Measurements from ENCODE around the gene BRINP3.

The BRINP3 gene

GRCh38 chr1:190205713-190206112 lies 272.0 kb downstream of the BRINP3 start:
- no peak for DNase-seq
- intact Hi-C loops (cut with DNase I), result no loop called here

- no peak for DNase-seq
- intact Hi-C loops (cut with DNase I), result no loop called here
Observed at GRCh38 chr1:190196020-190196419, 281.6 kb downstream of the BRINP3 start.

- DNase-seq, result no peak
- intact Hi-C loops (cut with DNase I), result no loop called here
Observed at GRCh38 chr1:190193508-190194115, 284.1 kb downstream of the BRINP3 start.

GRCh38 chr1:190192627-190193026 lies 285.0 kb downstream of the BRINP3 start:
- DNase-seq, result no peak
- intact Hi-C loops (cut with DNase I), result no loop called here

GRCh38 chr1:190183588-190183987 lies 294.1 kb downstream of the BRINP3 start:
- no peak for DNase-seq
- intact Hi-C loops (cut with DNase I), result no loop called here

GRCh38 chr1:190179817-190180216 lies 297.8 kb downstream of the BRINP3 start:
- intact Hi-C loops (cut with DNase I), result no loop called here
- DNase-seq, result no peak

GRCh38 chr1:190178827-190179226 lies 298.8 kb downstream of the BRINP3 start:
- DNase-seq, result no peak
- intact Hi-C loops (cut with DNase I), result no loop called here

GRCh38 chr1:190177555-190177954 lies 300.1 kb downstream of the BRINP3 start:
- intact Hi-C loops (cut with DNase I), result no loop called here
- DNase-seq, result no peak

GRCh38 chr1:190176776-190177175 lies 300.9 kb downstream of the BRINP3 start:
- intact Hi-C loops (cut with DNase I), result no loop called here
- DNase-seq, result no peak

GRCh38 chr1:190175320-190175719 lies 302.3 kb downstream of the BRINP3 start:
- intact Hi-C loops (cut with DNase I), result no loop called here
- no peak for DNase-seq

GRCh38 chr1:190172651-190173430 lies 304.8 kb downstream of the BRINP3 start:
- intact Hi-C loops (cut with DNase I), result no loop called here
- no peak for DNase-seq

- no peak for DNase-seq
- intact Hi-C loops (cut with DNase I), result no loop called here
Observed at GRCh38 chr1:190170321-190170720, 307.3 kb downstream of the BRINP3 start.

- DNase-seq, result no peak
- intact Hi-C loops (cut with DNase I), result no loop called here
Observed at GRCh38 chr1:190169311-190170067, 308.2 kb downstream of the BRINP3 start.

GRCh38 chr1:190168893-190169280 lies 308.8 kb downstream of the BRINP3 start:
- intact Hi-C loops (cut with DNase I), result no loop called here
- DNase-seq, result no peak

- DNase-seq, result no peak
- intact Hi-C loops (cut with DNase I), result no loop called here
Observed at GRCh38 chr1:190168116-190168892, 309.4 kb downstream of the BRINP3 start.

GRCh38 chr1:190159146-190159545 lies 318.5 kb downstream of the BRINP3 start:
- no peak for DNase-seq
- intact Hi-C loops (cut with DNase I), result no loop called here

GRCh38 chr1:190154744-190155143 lies 322.9 kb downstream of the BRINP3 start:
- DNase-seq, result no peak
- intact Hi-C loops (cut with DNase I), result no loop called here

- no peak for DNase-seq
- intact Hi-C loops (cut with DNase I), result no loop called here
Observed at GRCh38 chr1:190147616-190148015, 330.0 kb downstream of the BRINP3 start.

- intact Hi-C loops (cut with DNase I), result no loop called here
- DNase-seq, result no peak
Observed at GRCh38 chr1:190144650-190145049, 333.0 kb downstream of the BRINP3 start.

- intact Hi-C loops (cut with DNase I), result no loop called here
- no peak for DNase-seq
Observed at GRCh38 chr1:190140644-190141043, 337.0 kb downstream of the BRINP3 start.

- no peak for DNase-seq
- intact Hi-C loops (cut with DNase I), result no loop called here
Observed at GRCh38 chr1:190138702-190139101, 339.0 kb downstream of the BRINP3 start.

Measured in posterior cingulate gyrus (tissue), 11 donors.